GM12878 (cell line): ENCODE measurements around the gene CEP120. TPM values are rescaled to one million over a fixed set of nuclear protein-coding genes. Genes with fewer than 3 reads are reported as not detected.

Source experiments
- ATAC-seq: fragments of 200-7000 bp; cut with Tn5 transposase; 3 replicates; pipeline ENCODE4 v1.9.1; 2020; ENCODE audit warnings: mild to moderate bottlenecking, moderate library complexity
- BruUV-seq: library from RNA; stranded (reverse); fragments of 400-500 nt; replicated peaks from 2 replicates; lab custom pipeline; 2021; lab: Mats Ljungman, UMichigan
- CTCF ChIA-PET: fragments of 300-600 bp; sonication (Branson Sonifier 250); formaldehyde crosslinking; extraction: SDS; loops from one replicate; lab custom pipeline; 2021; ENCODE audit warnings: inconsistent platforms; lab: Yijun Ruan, JAX
- POLR2A ChIA-PET: fragments of 350-600 bp; formaldehyde crosslinking; extraction: SDS; loops from one replicate; lab custom pipeline; 2021; ENCODE audit warnings: inconsistent platforms; lab: Charles Lee
- RAD21 ChIA-PET: fragments of 300-600 bp; sonication (Branson Sonifier 250); formaldehyde crosslinking; loops from one replicate; lab custom pipeline; 2023; ENCODE audit warnings: antibody characterized with exemption; ENCODE audit not compliant: unreplicated experiment; lab: Charles Lee
- SMC1A ChIA-PET: fragments of 300-600 bp; sonication (Branson Sonifier 250); formaldehyde crosslinking; loops from one replicate; lab custom pipeline; 2023; ENCODE audit not compliant: unreplicated experiment, uncharacterized antibody; lab: Charles Lee
- DNase-seq: peaks from one replicate; pipeline ENCODE4 v3.0.0-alpha.2; 2011; ENCODE audit warnings: low read depth, low spot score
- FAIRE-seq: peaks from 3 replicates; lab custom pipeline; 2011; peaks lifted over from hg19 to GRCh38; lab: Jason Lieb, UNC
- H2AFZ ChIP-seq: 2 replicates; pipeline ENCODE4 v1.6.0; 2011; ENCODE audit warnings: low read depth, low read length, control low read depth; ENCODE audit not compliant: control insufficient read depth
- H3K27ac ChIP-seq: 2 replicates; pipeline ENCODE4 v1.5.1; 2011; ENCODE audit warnings: control low read depth; ENCODE audit not compliant: control insufficient read depth, insufficient read depth
- H3K27me3 ChIP-seq, 2 experiments: replicated peaks in 1 of 2; 2 replicates each; pipeline versions ENCODE4 v1.6.0 to v1.6.1; 2011; ENCODE audit warnings: low read length in 1 of 2; ENCODE audit not compliant: control insufficient read depth in 2 of 2, insufficient read depth in 2 of 2
- H3K36me3 ChIP-seq, 2 experiments: 2 replicates each; pipeline ENCODE4 v1.5.1; 2011; ENCODE audit warnings: low read length in 1 of 2; ENCODE audit not compliant: control insufficient read depth in 2 of 2, insufficient read depth in 2 of 2
- H3K4me1 ChIP-seq: 2 replicates; pipeline ENCODE4 v1.6.1; 2011; ENCODE audit warnings: mild to moderate bottlenecking, low read length, moderate library complexity, mixed read lengths; ENCODE audit not compliant: control insufficient read depth, insufficient read depth
- H3K4me2 ChIP-seq: 2 replicates; pipeline ENCODE4 v1.6.0; 2011; ENCODE audit warnings: control low read depth; ENCODE audit not compliant: control insufficient read depth, insufficient read depth
- H3K4me3 ChIP-seq: fragments of 200-600 bp; sonication (generic); 2 replicates; pipeline ENCODE4 v1.5.1; 2016
- H3K79me2 ChIP-seq: 2 replicates; pipeline ENCODE4 v1.6.0; 2011; ENCODE audit warnings: low read length; ENCODE audit not compliant: control insufficient read depth, insufficient read depth
- H3K9ac ChIP-seq: 2 replicates; pipeline ENCODE4 v1.8.0; 2011; ENCODE audit warnings: low read length, control low read depth, mixed read lengths; ENCODE audit not compliant: control insufficient read depth, insufficient read depth
- H3K9me3 ChIP-seq: replicated peaks from 3 replicates; pipeline ENCODE4 v1.5.1; 2011; ENCODE audit warnings: mild to moderate bottlenecking, low read length; ENCODE audit not compliant: control insufficient read depth, insufficient read depth
- H4K20me1 ChIP-seq: 2 replicates; pipeline ENCODE4 v1.6.0; 2011; ENCODE audit not compliant: control insufficient read depth, insufficient read depth
- ASH2L ChIP-seq: fragments of 300-600, 200-600 bp; sonication (generic); IDR thresholded peaks from 2 replicates; pipeline ENCODE4 v1.6.1; 2017; ENCODE audit warnings: low read depth, mild to moderate bottlenecking, borderline replicate concordance
- BMI1 ChIP-seq: fragments of 450-650 bp; IDR thresholded peaks from 2 replicates; pipeline ENCODE4 v1.6.1; 2016; ENCODE audit warnings: mild to moderate bottlenecking, moderate library complexity, borderline replicate concordance
- E4F1 ChIP-seq: fragments of 450-650 bp; IDR thresholded peaks from 2 replicates; pipeline ENCODE4 v1.6.1; 2018; ENCODE audit warnings: borderline replicate concordance, mild to moderate bottlenecking; ENCODE audit not compliant: partially characterized antibody
- FOXM1 ChIP-seq: IDR thresholded peaks from 2 replicates; pipeline ENCODE4 v1.6.1; 2012; ENCODE audit warnings: low read depth, mild to moderate bottlenecking, inconsistent platforms, low read length, moderate library complexity
- GABPA ChIP-seq: IDR thresholded peaks from 2 replicates; pipeline ENCODE4 v1.6.1; 2014; ENCODE audit warnings: antibody characterized with exemption, low read depth, mild to moderate bottlenecking, inconsistent platforms
- MTA3 ChIP-seq: IDR thresholded peaks from 2 replicates; pipeline ENCODE4 v1.6.1; 2012; ENCODE audit warnings: low read length, inconsistent platforms, borderline replicate concordance
- NFXL1 ChIP-seq: fragments of 450-650 bp; IDR thresholded peaks from 2 replicates; pipeline ENCODE4 v1.6.1; 2017; ENCODE audit warnings: antibody characterized with exemption, mild to moderate bottlenecking, borderline replicate concordance
- NFYB ChIP-seq: IDR thresholded peaks from 2 replicates; pipeline ENCODE4 v1.6.1; 2011; ENCODE audit warnings: low read depth, mild to moderate bottlenecking, low read length, improper control_type of control experiment, moderate library complexity; ENCODE audit not compliant: insufficient read depth
- NR2C2 ChIP-seq: IDR thresholded peaks from 2 replicates; pipeline ENCODE4 v1.6.1; 2011; ENCODE audit warnings: borderline replicate concordance, low read depth; ENCODE audit not compliant: control insufficient read depth, insufficient read length
- NR2F1 ChIP-seq: fragments of 450-650 bp; conservative IDR thresholded peaks from 2 replicates; pipeline ENCODE4 v1.6.1; 2017; ENCODE audit warnings: mild to moderate bottlenecking
- SMAD1 ChIP-seq: fragments of 450-650 bp; IDR thresholded peaks from 2 replicates; pipeline ENCODE4 v1.6.1; 2018; ENCODE audit warnings: mild to moderate bottlenecking, low read depth; ENCODE audit not compliant: partially characterized antibody
- SREBF1 ChIP-seq: IDR thresholded peaks from 2 replicates; pipeline ENCODE4 v1.6.1; 2012; ENCODE audit warnings: mild to moderate bottlenecking, low read length
- SREBF2 ChIP-seq: IDR thresholded peaks from 2 replicates; pipeline ENCODE4 v1.6.1; 2012; ENCODE audit warnings: mild to moderate bottlenecking, low read length
- TCF12 ChIP-seq: IDR thresholded peaks from 2 replicates; pipeline ENCODE4 v1.6.1; 2011; ENCODE audit warnings: low read depth, mild to moderate bottlenecking, low read length
- ZSCAN29 ChIP-seq: fragments of 450-650 bp; IDR thresholded peaks from 2 replicates; pipeline ENCODE4 v1.6.1; 2017; ENCODE audit warnings: mild to moderate bottlenecking, moderate library complexity
- WGBS: methylation state at CpG from one replicate; pipeline ENCODE4 v1.1.6; 2016; ENCODE audit warnings: low lambda C conversion rate; ENCODE audit not compliant: insufficient replicate concordance, insufficient coverage; ENCODE audit errors: missing lambda C conversion rate; 5-methylcytosine and 5-hydroxymethylcytosine counted together
- in situ Hi-C: fragments of 300-500 bp; cut with MboI; formaldehyde crosslinking; loops from 9 replicates; pipeline ENCODE4 v1.14.3; 2018; ENCODE audit warnings: mixed read lengths
- intact Hi-C: fragments of 100-400 bp; cut with micrococcal nuclease; formaldehyde crosslinking; loops from one replicate; pipeline ENCODE4 v1.14.2; 2022; ENCODE audit not compliant: unreplicated experiment
- polyA plus RNA-seq, 11 experiments: library from polyadenylated mRNA; depleted of rRNA in 4 of 11; unstranded in 6 of 11; stranded (reverse) in 5 of 11; fragments of >200 nt; fragmentation: Nextera tagmentation in 4 of 11; fragmentation: Illumina TruSeq in 1 of 11; extraction: Ambion mirVana in 4 of 11; extraction: Trizol in 1 of 11; gene quantifications; 1 replicate in 1 of 11; 2 replicates in 10 of 11; pipeline versions ENCODE4 v1.2.1 to v1.2.3, GENCODE V29; 2011 to 2016; ENCODE audit warnings: inconsistent platforms in 2 of 11, missing spikeins in 2 of 11, low read depth in 1 of 11
- total RNA-seq, 4 experiments: library from RNA; depleted of rRNA in 3 of 4; stranded (reverse); fragments of >200 nt in 3 of 4; fragmentation: Illumina TruSeq in 1 of 4; extraction: Trizol in 1 of 4; gene quantifications; 2 replicates each; pipeline versions ENCODE4 v1.2.1 to v1.2.3, GENCODE V29; 2013 to 2021
- TF ChIP-seq, protein P1 (sequence below): fragments of 450-650 bp; IDR thresholded peaks from 2 replicates; pipeline ENCODE4 v1.6.1; 2016; ENCODE audit warnings: mild to moderate bottlenecking
- TF ChIP-seq, protein P2 (sequence below): fragments of 450-650 bp; formaldehyde crosslinking; IDR thresholded peaks from 2 replicates; pipeline ENCODE4 v1.4.0; 2020; ENCODE audit warnings: mild to moderate bottlenecking, moderate library complexity

The CEP120 gene
- total and polyA plus RNA-seq, 10 of the 15 experiments (the other 5 are each of a cell fraction or from before 2014, with no cell fraction given), result 4.1 to 23.0 (median 13.1) TPM

DNA sequence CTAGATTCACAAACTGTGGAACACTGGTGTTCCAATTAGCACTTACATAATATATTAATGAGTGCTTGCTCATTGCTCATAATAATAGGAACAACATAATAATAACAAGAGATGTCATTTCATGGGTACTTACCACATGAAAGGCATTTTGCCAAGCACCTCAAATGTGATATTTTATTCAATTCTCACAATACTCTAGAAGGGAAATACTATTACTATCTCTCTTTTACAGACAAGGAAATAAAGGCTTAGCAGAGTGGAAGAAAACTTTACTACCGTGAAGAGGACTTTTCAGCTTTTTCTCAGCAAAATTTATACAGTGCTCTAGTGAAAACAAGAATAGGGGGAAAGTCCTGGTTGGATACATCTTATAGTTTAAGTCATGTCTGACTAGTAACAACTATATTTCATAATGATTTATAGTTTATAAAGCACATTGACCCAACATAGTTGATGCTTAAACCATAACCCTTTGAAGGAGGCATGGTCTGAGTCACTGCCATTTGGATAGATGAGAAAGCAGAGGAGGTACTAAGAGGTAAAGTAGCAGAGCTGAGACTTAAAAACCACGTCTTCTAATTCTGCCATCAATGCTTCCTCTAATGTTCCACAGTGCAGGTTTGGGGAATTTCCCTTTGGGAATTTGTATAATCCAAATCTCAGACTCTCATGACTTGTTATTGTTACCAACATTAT lies 124.7 kb downstream of the CEP120 start (continued):
- TF ChIP-seq E4F1 (no peak), SREBF1 (no peak), SREBF2 (no peak), NFXL1 (no peak), MTA3 (no peak)
- TF ChIP-seq, protein P1, sequence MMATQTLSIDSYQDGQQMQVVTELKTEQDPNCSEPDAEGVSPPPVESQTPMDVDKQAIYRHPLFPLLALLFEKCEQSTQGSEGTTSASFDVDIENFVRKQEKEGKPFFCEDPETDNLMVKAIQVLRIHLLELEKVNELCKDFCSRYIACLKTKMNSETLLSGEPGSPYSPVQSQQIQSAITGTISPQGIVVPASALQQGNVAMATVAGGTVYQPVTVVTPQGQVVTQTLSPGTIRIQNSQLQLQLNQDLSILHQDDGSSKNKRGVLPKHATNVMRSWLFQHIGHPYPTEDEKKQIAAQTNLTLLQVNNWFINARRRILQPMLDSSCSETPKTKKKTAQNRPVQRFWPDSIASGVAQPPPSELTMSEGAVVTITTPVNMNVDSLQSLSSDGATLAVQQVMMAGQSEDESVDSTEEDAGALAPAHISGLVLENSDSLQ, result no peak

DNA sequence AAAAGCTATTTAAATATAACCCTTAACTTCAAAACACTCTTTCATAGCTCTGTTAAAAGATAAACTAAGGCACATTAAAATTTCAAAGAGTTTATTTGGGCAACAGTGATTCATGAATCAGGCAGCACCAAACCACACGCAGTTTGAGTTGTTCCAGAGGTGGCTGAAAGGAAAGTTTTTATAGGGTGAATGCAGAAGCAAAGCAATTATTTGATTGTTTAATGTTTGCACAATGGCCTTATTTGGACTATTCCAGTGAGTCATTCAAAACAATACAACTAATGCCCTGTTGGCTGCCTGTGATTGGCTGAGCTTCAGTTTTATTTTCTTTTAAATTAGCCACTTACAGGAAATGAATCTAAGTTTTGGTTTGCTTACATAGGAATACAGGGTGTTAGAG lies 125.3 kb downstream of the CEP120 start:
- intact Hi-C loops (no loop called here), in situ Hi-C loops (no loop called here)
- Histone ChIP-seq H3K36me3 (no peaks in the 10 kb centered on the region), H3K4me3 (no peak overlapping the region), H4K20me1 (no peaks in the 10 kb centered on the region), H3K27me3 (no peaks in the 10 kb centered on the region; a peak in 1 of 4 replicates), H3K4me1 (no peaks in the 10 kb centered on the region), H2AFZ (no peak overlapping the region), H3K9me3 (no peaks in the 10 kb centered on the region; the same call in 2 of the 3 replicates), H3K9ac (no peak overlapping the region), H3K79me2 (no peaks in the 10 kb centered on the region), H3K27ac (no peak overlapping the region), H3K4me2 (no peak overlapping the region)
- WGBS, result 43% methylated on average over 1 of the region's 1 CpG
- DNase-seq (no peak), FAIRE-seq (no peak), ATAC-seq (no peak)
- no TSS peak for BruUV-seq
- RAD21 ChIA-PET, result no interaction called here
- POLR2A ChIA-PET, result no interaction called here
- SMC1A ChIA-PET, result interaction anchor here (1.0 kb wide), 1 partner anchor 11 kb away, joined by 5 read pairs; no protein-coding TSS in a partner anchor
- CTCF ChIA-PET, result no interaction called here
- no peak for TF ChIP-seq NR2F1
- no peak for TF ChIP-seq NR2C2
- no peak for TF ChIP-seq FOXM1
- TF ChIP-seq GABPA, result no peak
- no peak for TF ChIP-seq ZSCAN29
- TF ChIP-seq NFYB, result no peak
- no peak for TF ChIP-seq ASH2L
- TF ChIP-seq SMAD1, result no peak
- TF ChIP-seq, protein P2, sequence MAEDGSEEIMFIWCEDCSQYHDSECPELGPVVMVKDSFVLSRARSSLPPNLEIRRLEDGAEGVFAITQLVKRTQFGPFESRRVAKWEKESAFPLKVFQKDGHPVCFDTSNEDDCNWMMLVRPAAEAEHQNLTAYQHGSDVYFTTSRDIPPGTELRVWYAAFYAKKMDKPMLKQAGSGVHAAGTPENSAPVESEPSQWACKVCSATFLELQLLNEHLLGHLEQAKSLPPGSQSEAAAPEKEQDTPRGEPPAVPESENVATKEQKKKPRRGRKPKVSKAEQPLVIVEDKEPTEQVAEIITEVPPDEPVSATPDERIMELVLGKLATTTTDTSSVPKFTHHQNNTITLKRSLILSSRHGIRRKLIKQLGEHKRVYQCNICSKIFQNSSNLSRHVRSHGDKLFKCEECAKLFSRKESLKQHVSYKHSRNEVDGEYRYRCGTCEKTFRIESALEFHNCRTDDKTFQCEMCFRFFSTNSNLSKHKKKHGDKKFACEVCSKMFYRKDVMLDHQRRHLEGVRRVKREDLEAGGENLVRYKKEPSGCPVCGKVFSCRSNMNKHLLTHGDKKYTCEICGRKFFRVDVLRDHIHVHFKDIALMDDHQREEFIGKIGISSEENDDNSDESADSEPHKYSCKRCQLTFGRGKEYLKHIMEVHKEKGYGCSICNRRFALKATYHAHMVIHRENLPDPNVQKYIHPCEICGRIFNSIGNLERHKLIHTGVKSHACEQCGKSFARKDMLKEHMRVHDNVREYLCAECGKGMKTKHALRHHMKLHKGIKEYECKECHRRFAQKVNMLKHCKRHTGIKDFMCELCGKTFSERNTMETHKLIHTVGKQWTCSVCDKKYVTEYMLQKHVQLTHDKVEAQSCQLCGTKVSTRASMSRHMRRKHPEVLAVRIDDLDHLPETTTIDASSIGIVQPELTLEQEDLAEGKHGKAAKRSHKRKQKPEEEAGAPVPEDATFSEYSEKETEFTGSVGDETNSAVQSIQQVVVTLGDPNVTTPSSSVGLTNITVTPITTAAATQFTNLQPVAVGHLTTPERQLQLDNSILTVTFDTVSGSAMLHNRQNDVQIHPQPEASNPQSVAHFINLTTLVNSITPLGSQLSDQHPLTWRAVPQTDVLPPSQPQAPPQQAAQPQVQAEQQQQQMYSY (CRISPR knock-in tag), result no peak
- no peak for TF ChIP-seq TCF12
- TF ChIP-seq BMI1, result no peak
